IMR-90 (cell line): Measurements from ENCODE around the gene BFSP1.

ENCODE experiments used
- BHLHE40 ChIP-seq: fragments of 150-350 bp; IDR thresholded peaks from 2 replicates; pipeline ENCODE4 v1.6.1; 2016; ENCODE audit warnings: mild to moderate bottlenecking, low read depth, low read length
- CEBPB ChIP-seq: IDR thresholded peaks from 2 replicates; pipeline ENCODE4 v1.6.1; 2012; ENCODE audit warnings: low read depth, low read length, improper control_type of control experiment
- CTCF ChIP-seq: conservative IDR thresholded peaks from 2 replicates; pipeline ENCODE4 v1.5.1; 2012; ENCODE audit warnings: mild to moderate bottlenecking, low read depth, low read length, improper control_type of control experiment
- ELK1 ChIP-seq: fragments of 150-350 bp; IDR thresholded peaks from 2 replicates; pipeline ENCODE4 v1.6.1; 2016; ENCODE audit warnings: low read depth, mild to moderate bottlenecking, low read length, moderate library complexity, borderline replicate concordance
- MAFK ChIP-seq: IDR thresholded peaks from 2 replicates; pipeline ENCODE4 v1.6.1; 2012; ENCODE audit warnings: low read depth, low read length, improper control_type of control experiment
- MAZ ChIP-seq: IDR thresholded peaks from 2 replicates; pipeline ENCODE4 v1.6.1; 2012; ENCODE audit warnings: low read depth, mild to moderate bottlenecking, low read length, improper control_type of control experiment, moderate library complexity, borderline replicate concordance
- MXI1 ChIP-seq: IDR thresholded peaks from 2 replicates; pipeline ENCODE4 v1.6.1; 2012; ENCODE audit warnings: low read depth, mild to moderate bottlenecking, low read length, moderate library complexity, borderline replicate concordance
- POLR2A ChIP-seq: IDR thresholded peaks from 2 replicates; pipeline ENCODE4 v1.6.1; 2012; ENCODE audit warnings: mild to moderate bottlenecking, low read depth, low read length
- RAD21 ChIP-seq: IDR thresholded peaks from 2 replicates; pipeline ENCODE4 v1.6.1; 2012; ENCODE audit warnings: low read length, improper control_type of control experiment
- RFX5 ChIP-seq: IDR thresholded peaks from 2 replicates; pipeline ENCODE4 v1.8.0; 2012; ENCODE audit warnings: low read depth, mild to moderate bottlenecking, low read length, moderate library complexity
- SMC3 ChIP-seq: fragments of 150-350 bp; IDR thresholded peaks from 2 replicates; pipeline ENCODE4 v1.6.1; 2016; ENCODE audit warnings: low read depth, mild to moderate bottlenecking, antibody characterized with exemption, low read length, moderate library complexity
- USF2 ChIP-seq: fragments of 150-350 bp; IDR thresholded peaks from 2 replicates; pipeline ENCODE4 v1.6.1; 2017; ENCODE audit warnings: mild to moderate bottlenecking, antibody characterized with exemption, low read length, low read depth

GRCh38 chr20:17565169-17565845 is 34.1 kb upstream of the BFSP1 start:
- TF ChIP-seq CTCF (no peak), CEBPB (no peak), BHLHE40 (no peak), MXI1 (no peak), POLR2A (no peak), MAFK (no peak), RAD21 (no peak), ELK1 (no peak), RFX5 (no peak), MAZ (no peak), SMC3 (no peak), USF2 (no peak)
